VCaP (cell line): ENCODE measurements around the gene NELL1.

Experiments
- H3K27ac ChIP-seq: fragments of 450-650 bp; 2 replicates; pipeline ENCODE4 v1.5.1; 2017
- TF ChIP-seq, protein P1 (sequence below): fragments of 450-650 bp; conservative IDR thresholded peaks from 2 replicates; pipeline ENCODE4 v1.5.1; 2017; ENCODE audit warnings: mild to moderate bottlenecking, moderate library complexity

Gene NELL1

DNA sequence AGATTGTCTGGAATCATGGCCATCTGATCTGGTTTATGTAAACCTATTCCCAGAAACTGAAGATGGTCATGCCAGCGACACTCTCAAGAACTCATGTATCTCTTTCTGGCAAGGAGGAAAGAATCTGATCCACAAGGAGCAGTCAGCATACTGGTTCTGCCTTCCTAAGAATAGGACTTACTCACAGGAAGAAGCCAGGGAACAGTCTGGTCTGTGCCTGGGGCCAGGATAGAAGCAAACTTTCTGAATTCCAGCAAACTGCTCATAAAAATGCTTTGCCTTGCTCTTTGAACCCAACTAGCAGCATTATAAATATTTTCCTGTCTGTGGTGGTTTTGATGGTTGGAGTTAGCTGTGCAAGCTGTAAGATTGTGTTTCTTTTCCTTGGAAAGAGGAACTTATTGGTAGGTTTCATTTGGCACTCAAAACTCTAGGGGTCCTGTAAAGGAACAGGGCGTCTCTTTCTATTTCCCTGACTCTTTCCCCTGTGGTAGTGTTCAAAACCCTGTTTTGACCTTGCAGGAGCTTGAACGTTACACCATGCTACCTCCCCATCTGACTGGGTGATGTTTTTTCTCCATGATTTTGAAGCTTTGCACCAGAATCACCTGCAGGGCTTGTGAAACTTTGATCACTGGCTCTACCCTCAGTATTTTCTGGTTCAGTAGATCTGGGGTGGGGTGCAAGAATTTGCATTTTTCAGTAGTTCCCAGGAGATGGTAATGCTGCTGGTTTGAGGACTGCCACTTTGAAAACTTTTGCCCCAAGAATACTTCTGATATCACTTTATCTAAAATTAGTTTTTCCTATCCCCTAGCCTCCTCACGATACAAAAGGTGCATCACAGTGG lies 895.7 kb downstream of the NELL1 start:
- no peak overlapping the region for H3K27ac ChIP-seq
- TF ChIP-seq, protein P1, sequence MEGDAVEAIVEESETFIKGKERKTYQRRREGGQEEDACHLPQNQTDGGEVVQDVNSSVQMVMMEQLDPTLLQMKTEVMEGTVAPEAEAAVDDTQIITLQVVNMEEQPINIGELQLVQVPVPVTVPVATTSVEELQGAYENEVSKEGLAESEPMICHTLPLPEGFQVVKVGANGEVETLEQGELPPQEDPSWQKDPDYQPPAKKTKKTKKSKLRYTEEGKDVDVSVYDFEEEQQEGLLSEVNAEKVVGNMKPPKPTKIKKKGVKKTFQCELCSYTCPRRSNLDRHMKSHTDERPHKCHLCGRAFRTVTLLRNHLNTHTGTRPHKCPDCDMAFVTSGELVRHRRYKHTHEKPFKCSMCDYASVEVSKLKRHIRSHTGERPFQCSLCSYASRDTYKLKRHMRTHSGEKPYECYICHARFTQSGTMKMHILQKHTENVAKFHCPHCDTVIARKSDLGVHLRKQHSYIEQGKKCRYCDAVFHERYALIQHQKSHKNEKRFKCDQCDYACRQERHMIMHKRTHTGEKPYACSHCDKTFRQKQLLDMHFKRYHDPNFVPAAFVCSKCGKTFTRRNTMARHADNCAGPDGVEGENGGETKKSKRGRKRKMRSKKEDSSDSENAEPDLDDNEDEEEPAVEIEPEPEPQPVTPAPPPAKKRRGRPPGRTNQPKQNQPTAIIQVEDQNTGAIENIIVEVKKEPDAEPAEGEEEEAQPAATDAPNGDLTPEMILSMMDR, result no peak

DNA sequence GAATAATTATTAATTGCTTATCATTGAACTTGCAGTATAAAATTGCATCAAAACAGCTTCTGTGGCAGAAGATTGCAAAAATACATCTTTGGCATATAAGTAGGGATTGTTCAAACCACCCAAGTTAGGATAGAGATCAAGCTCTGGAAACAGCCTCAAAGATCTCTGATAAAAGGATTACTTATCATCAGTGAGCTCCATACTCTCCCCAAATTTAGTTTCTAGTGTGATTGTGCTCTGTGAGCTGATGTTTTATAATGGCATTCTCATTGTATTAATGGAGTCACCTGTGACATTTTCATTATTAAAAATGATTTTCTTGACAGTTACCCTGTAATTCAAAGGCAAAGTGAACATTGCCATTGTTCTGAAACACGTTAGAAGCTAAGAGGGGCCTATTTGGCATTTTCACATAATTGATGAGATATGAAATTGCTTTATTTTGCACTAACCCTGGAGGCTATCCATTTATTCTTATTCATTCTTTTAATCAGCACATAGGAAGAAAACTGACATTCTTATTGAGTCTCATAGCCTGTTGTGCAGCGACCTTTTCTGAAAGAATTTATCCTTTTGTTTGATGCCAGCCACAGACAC lies 897.2 kb downstream of the NELL1 start:
- no peak overlapping the region for H3K27ac ChIP-seq
- TF ChIP-seq, protein P1, result no peak

GRCh38 chr11:21567645-21568290 lies 898.4 kb downstream of the NELL1 start:
- TF ChIP-seq, protein P1, result no peak

GRCh38 chr11:21572210-21572609 lies 902.8 kb downstream of the NELL1 start:
- TF ChIP-seq, protein P1, result no peak
- no peak overlapping the region for H3K27ac ChIP-seq

More at GRCh38 chr11:21567645-21568290, 898.4 kb downstream of the NELL1 start:
- H3K27ac ChIP-seq, result no peak overlapping the region

GRCh38 chr11:21582791-21583190 lies 913.4 kb downstream of the NELL1 start:
- no peak overlapping the region for H3K27ac ChIP-seq
- TF ChIP-seq, protein P1, result no peak

DNA sequence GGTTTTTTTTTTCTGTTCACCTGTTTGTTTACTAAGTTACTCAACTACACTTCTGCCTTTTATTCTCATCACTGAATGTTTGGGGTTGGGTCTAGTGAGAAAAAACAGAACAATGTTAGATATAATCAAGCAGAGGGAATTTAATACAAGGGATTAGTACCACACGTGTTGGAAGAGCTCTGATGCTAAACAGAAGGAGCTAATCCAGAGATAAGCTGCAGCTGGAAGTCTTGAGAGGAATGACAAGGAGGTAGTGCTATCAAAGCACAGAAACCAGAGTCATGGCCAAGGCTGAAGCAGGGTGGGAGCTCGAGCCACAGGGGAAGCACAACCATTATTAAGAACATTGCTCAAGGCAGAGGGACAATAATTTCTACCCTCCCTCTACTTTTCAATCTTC lies 919.4 kb downstream of the NELL1 start:
- TF ChIP-seq, protein P1, result no peak
- no peak overlapping the region for H3K27ac ChIP-seq

DNA sequence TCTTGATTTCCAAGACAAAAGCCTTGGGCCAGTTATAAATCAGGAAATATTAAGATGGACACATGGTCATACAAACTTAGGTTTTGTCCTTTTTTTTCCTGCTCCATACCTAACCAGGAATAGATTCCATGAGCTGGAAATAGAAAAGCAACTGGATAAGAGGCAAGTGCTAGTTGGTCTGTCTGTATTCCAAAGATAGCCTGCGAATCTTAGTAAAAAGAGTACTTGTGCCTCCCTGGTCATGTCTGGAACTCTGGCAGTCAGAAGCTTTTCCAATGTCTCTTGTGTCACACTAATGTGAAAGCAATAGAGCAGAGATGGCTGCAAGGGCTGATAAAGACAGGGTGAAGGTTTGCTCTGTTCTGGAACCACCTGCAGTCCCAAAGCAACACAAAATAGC lies 933.3 kb downstream of the NELL1 start:
- TF ChIP-seq, protein P1, result no peak
- no peak overlapping the region for H3K27ac ChIP-seq
